ENCODE results near the gene SDK2. TPM values are rescaled to one million over a fixed set of nuclear protein-coding genes. Genes with fewer than 3 reads are reported as not detected.

Gene SDK2
- polyA plus RNA-seq, 1 of the 3 experiments (the other 2 are of a cell fraction): 0.02 TPM

DNA sequence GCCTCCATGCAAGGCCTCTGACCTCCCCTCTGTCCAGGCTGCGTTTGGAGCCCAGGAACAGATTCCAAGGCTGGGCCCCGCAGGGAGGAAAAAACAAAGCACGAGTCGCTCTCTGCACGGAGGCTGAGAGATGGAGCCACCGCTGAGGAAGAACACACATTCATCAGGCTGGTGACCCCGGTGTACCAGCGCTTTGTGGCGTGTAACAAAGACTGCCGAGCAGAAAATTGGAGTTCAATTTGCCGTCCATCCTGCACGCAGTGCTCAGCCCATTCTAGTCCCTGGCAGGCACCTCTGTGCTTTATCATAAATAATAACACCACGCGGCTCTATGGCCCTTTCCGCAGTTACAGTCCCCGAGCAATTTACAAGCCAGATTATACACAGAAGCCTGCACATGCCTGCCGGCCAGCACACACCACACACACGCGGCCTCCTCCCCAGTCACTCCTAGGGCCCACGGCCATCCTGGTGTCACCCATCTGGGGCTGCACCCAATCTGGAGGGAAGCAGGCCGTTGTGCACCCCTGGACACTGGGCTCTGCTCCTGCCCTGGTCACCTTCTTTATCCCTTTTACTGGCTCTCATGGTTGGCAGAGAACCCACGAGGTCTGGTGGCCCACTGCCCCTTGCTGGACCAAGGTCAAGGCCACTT, 124.4 kb downstream of the SDK2 start:
- CTCF ChIA-PET: interaction anchor here (1.4 to 2.2 kb wide), 3 partner anchors 11 to 190 kb away, joined by 3 to 6 read pairs (median 5); no protein-coding TSS in a partner anchor

DNA sequence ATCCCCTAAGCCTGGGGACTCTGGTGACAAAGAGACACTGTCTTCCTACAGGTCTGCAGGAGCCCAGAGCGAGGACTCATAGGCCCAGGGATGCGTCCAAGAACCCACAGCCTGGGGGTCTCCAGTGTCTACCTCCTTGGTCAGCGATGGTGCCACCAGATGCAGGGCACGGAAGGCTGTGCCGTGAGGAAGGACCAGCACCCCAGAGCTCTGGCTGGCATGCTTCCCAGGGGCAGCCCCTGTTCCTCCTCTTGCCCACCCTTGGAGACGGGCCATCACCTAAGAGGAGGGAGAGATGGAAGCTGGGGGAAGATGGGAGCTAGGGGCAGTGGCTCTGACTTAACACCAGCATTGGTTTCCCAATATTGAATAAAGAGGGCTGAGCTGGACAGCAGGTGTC, 125.2 kb downstream of the SDK2 start:
- Histone ChIP-seq H3K36me3 (replicated peaks in 1 of 2; ENCODE audit: control insufficient read depth in 1 of 2, insufficient read depth in 2 of 2, low read length in 1 of 2) (no peaks in the 10 kb centered on the region), H3K4me1 (ENCODE audit: control insufficient read depth in 1 of 2, insufficient read depth in 2 of 2, low read depth in 1 of 2, low read length in 1 of 2) (peaks cover 0 to 4% of the 10 kb centered on the region in 2 experiments; a peak in 1 of 4 replicates), H3K9me2 (no peaks in the 10 kb centered on the region), H3K9me3 (no peaks in the 10 kb centered on the region), H4K20me1 (ENCODE audit: insufficient read depth) (no peaks in the 10 kb centered on the region), H3K27ac (ENCODE audit: low read depth in 2 of 2, low read length in 1 of 2) (no peak overlapping the region), H3K4me2 (no peak overlapping the region), H3K9ac (no peak overlapping the region), H3K27me3 (ENCODE audit: insufficient read depth) (no peaks in the 10 kb centered on the region), H2AFZ (ENCODE audit: low read depth) (no peak overlapping the region), H3K79me2 (ENCODE audit: insufficient read depth) (no peaks in the 10 kb centered on the region), H3K4me3 (ENCODE audit: low read depth in 2 of 2, low read length in 1 of 2) (no peak overlapping the region), H3F3A (replicated peaks; ENCODE audit: insufficient read depth) (no peaks in the 10 kb centered on the region)
- DNase-seq: no peak
- TF ChIP-seq, protein P1, sequence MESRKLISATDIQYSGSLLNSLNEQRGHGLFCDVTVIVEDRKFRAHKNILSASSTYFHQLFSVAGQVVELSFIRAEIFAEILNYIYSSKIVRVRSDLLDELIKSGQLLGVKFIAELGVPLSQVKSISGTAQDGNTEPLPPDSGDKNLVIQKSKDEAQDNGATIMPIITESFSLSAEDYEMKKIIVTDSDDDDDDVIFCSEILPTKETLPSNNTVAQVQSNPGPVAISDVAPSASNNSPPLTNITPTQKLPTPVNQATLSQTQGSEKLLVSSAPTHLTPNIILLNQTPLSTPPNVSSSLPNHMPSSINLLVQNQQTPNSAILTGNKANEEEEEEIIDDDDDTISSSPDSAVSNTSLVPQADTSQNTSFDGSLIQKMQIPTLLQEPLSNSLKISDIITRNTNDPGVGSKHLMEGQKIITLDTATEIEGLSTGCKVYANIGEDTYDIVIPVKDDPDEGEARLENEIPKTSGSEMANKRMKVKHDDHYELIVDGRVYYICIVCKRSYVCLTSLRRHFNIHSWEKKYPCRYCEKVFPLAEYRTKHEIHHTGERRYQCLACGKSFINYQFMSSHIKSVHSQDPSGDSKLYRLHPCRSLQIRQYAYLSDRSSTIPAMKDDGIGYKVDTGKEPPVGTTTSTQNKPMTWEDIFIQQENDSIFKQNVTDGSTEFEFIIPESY (IDR thresholded peaks at IDR 0.05; ENCODE audit: borderline replicate concordance, low read depth): no peak
- TF ChIP-seq TCF12 (IDR thresholded peaks at IDR 0.05) (no peak), RCOR1 (IDR thresholded peaks at IDR 0.05; ENCODE audit: low read length) (no peak), TEAD4 (IDR thresholded peaks at IDR 0.05; ENCODE audit: borderline replicate concordance, insufficient read depth) (no peak), MXI1 (IDR thresholded peaks at IDR 0.05; ENCODE audit: low read depth, low read length) (no peak), MEF2A (IDR thresholded peaks at IDR 0.05; ENCODE audit: borderline replicate concordance, low read depth) (no peak), SIN3A (IDR thresholded peaks at IDR 0.05; ENCODE audit: borderline replicate concordance, low read depth, low read length) (no peak)
- ChIA-PET CTCF (interaction anchor here (1.2 to 2.2 kb wide), 3 partner anchors 10 to 150 kb away, joined by 3 to 6 read pairs (median 4); no protein-coding TSS in a partner anchor), POLR2A (interaction anchor here (0.6 kb wide), 1 partner anchor 114 kb away, joined by 5 read pairs; no protein-coding TSS in a partner anchor)
- WGBS (ENCODE audit: low lambda C conversion rate): 51% methylated on average over 6 of the region's 6 CpGs

More for the DNA sequence above, 124.4 kb downstream of the SDK2 start:
- no peak overlapping the region for H2AFZ ChIP-seq (ENCODE audit: low read depth)
- H3K9me3 ChIP-seq: no peaks in the 10 kb centered on the region
- H3K4me2 ChIP-seq: no peak overlapping the region
- no peaks in the 10 kb centered on the region for H3K9me2 ChIP-seq
- no peak overlapping the region for H3K27ac ChIP-seq (ENCODE audit: low read depth in 2 of 2, low read length in 1 of 2)
- no peak overlapping the region for H3K4me3 ChIP-seq (ENCODE audit: low read depth in 2 of 2, low read length in 1 of 2)
- DNase-seq: no peak
- WGBS (ENCODE audit: low lambda C conversion rate): 59% methylated on average over 22 of the region's 22 CpGs
- no peaks in the 10 kb centered on the region for H3K79me2 ChIP-seq (ENCODE audit: insufficient read depth)
- H3K4me1 ChIP-seq (ENCODE audit: control insufficient read depth in 1 of 2, insufficient read depth in 2 of 2, low read depth in 1 of 2, low read length in 1 of 2): peaks cover 0 to 4% of the 10 kb centered on the region in 2 experiments; a peak in 1 of 4 replicates
- POLR2A ChIA-PET: no interaction called here
- TF ChIP-seq TCF12 (IDR thresholded peaks at IDR 0.05) (no peak), RFX5 (IDR thresholded peaks at IDR 0.05; ENCODE audit: low read length) (no peak), EP300 (IDR thresholded peaks at IDR 0.05; ENCODE audit: borderline replicate concordance in 1 of 2, low read depth in 1 of 2, low read length in 1 of 2) (no peak), FOXM1 (IDR thresholded peaks at IDR 0.05; ENCODE audit: low read depth) (no peak), TEAD4 (IDR thresholded peaks at IDR 0.05; ENCODE audit: borderline replicate concordance, insufficient read depth) (no peak), MXI1 (IDR thresholded peaks at IDR 0.05; ENCODE audit: low read depth, low read length) (no peak), GABPA (IDR thresholded peaks at IDR 0.05; ENCODE audit: low read depth) (no peak), FOXJ3 (CRISPR knock-in tag; IDR thresholded peaks at IDR 0.05) (no peak), EZH2phosphoT487 (IDR thresholded peaks at IDR 0.05; ENCODE audit: borderline replicate concordance, low read depth) (no peak)
- TF ChIP-seq, protein P2, sequence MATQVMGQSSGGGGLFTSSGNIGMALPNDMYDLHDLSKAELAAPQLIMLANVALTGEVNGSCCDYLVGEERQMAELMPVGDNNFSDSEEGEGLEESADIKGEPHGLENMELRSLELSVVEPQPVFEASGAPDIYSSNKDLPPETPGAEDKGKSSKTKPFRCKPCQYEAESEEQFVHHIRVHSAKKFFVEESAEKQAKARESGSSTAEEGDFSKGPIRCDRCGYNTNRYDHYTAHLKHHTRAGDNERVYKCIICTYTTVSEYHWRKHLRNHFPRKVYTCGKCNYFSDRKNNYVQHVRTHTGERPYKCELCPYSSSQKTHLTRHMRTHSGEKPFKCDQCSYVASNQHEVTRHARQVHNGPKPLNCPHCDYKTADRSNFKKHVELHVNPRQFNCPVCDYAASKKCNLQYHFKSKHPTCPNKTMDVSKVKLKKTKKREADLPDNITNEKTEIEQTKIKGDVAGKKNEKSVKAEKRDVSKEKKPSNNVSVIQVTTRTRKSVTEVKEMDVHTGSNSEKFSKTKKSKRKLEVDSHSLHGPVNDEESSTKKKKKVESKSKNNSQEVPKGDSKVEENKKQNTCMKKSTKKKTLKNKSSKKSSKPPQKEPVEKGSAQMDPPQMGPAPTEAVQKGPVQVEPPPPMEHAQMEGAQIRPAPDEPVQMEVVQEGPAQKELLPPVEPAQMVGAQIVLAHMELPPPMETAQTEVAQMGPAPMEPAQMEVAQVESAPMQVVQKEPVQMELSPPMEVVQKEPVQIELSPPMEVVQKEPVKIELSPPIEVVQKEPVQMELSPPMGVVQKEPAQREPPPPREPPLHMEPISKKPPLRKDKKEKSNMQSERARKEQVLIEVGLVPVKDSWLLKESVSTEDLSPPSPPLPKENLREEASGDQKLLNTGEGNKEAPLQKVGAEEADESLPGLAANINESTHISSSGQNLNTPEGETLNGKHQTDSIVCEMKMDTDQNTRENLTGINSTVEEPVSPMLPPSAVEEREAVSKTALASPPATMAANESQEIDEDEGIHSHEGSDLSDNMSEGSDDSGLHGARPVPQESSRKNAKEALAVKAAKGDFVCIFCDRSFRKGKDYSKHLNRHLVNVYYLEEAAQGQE (IDR thresholded peaks at IDR 0.05; ENCODE audit: low read depth, low read length): no peak
- no peaks in the 10 kb centered on the region for H4K20me1 ChIP-seq (ENCODE audit: insufficient read depth)
- H3F3A ChIP-seq (replicated peaks; ENCODE audit: insufficient read depth): no peaks in the 10 kb centered on the region
- no peak overlapping the region for H3K9ac ChIP-seq
- no peaks in the 10 kb centered on the region for H3K27me3 ChIP-seq (ENCODE audit: insufficient read depth)
- no peaks in the 10 kb centered on the region for H3K36me3 ChIP-seq (replicated peaks in 1 of 2; ENCODE audit: control insufficient read depth in 1 of 2, insufficient read depth in 2 of 2, low read length in 1 of 2)
